Caco-2 (cell line): ENCODE measurements around the gene SFSWAP. TPM values are rescaled to one million over a fixed set of nuclear protein-coding genes. Genes with fewer than 3 reads are reported as not detected.

Source experiments
- BruUV-seq: library from RNA; stranded (reverse); fragments of 400-500 nt; replicated peaks from 2 replicates; lab custom pipeline; 2021; lab: Mats Ljungman, UMichigan
- CTCF ChIA-PET: fragments of 300-600 bp; sonication (Branson Sonifier 250); formaldehyde crosslinking; loops from one replicate; lab custom pipeline; 2022; ENCODE audit warnings: antibody characterized with exemption; lab: Charles Lee
- POLR2A ChIA-PET: fragments of 300-600 bp; sonication (Branson Sonifier 250); formaldehyde crosslinking; loops from one replicate; lab custom pipeline; 2022; ENCODE audit warnings: antibody characterized with exemption; lab: Charles Lee
- DNase-seq, 2 experiments: peaks; one replicate each; pipeline versions ENCODE4 v3.0.0 to v3.0.0-alpha.2; 2020 to 2022
- H3K27me3 ChIP-seq: replicated peaks from 2 replicates; pipeline ENCODE4 v1.6.0; 2011; ENCODE audit warnings: low read length; ENCODE audit not compliant: control insufficient read depth, insufficient read depth
- H3K36me3 ChIP-seq: 2 replicates; pipeline ENCODE4 v1.5.1; 2011; ENCODE audit warnings: low read length; ENCODE audit not compliant: control insufficient read depth, insufficient read depth
- H3K4me1 ChIP-seq: fragments of 250-450 bp; sonication (Bioruptor Pico); 2 replicates; pipeline ENCODE4 v1.5.1; 2020; ENCODE audit warnings: mild to moderate bottlenecking
- H3K4me3 ChIP-seq: 2 replicates; pipeline ENCODE4 v1.5.1; 2011; ENCODE audit warnings: low read depth, mild to moderate bottlenecking, control low read depth, low read length
- H3K9me3 ChIP-seq: fragments of 250-450 bp; sonication (Bioruptor Pico); 2 replicates; pipeline ENCODE4 v1.5.1; 2020; ENCODE audit warnings: mild to moderate bottlenecking, moderate library complexity
- H3K27ac Mint-ChIP-seq: one replicate; pipeline ENCODE4 v1.8.0; 2022; ENCODE audit warnings: mixed read lengths; ENCODE audit not compliant: unreplicated experiment
- H3K27me3 Mint-ChIP-seq: one replicate; pipeline ENCODE4 v1.8.0; 2022; ENCODE audit warnings: mixed read lengths; ENCODE audit not compliant: insufficient read depth, unreplicated experiment
- H3K36me3 Mint-ChIP-seq: one replicate; pipeline ENCODE4 v1.8.0; 2022; ENCODE audit warnings: mild to moderate bottlenecking, mixed read lengths; ENCODE audit not compliant: insufficient read depth, unreplicated experiment
- H3K4me1 Mint-ChIP-seq: one replicate; pipeline ENCODE4 v1.8.0; 2022; ENCODE audit warnings: low read depth, mixed read lengths; ENCODE audit not compliant: unreplicated experiment
- H3K4me3 Mint-ChIP-seq: one replicate; pipeline ENCODE4 v1.8.0; 2022; ENCODE audit warnings: mild to moderate bottlenecking, moderate library complexity, mixed read lengths; ENCODE audit not compliant: unreplicated experiment
- H3K9me3 Mint-ChIP-seq: one replicate; pipeline ENCODE4 v1.8.0; 2022; ENCODE audit warnings: mixed read lengths; ENCODE audit not compliant: unreplicated experiment
- intact Hi-C: fragments of 100-400 bp; cut with micrococcal nuclease; formaldehyde crosslinking; loops from one replicate; pipeline ENCODE4 v1.10.0; 2022; ENCODE audit not compliant: unreplicated experiment
- total RNA-seq: library from RNA; stranded (reverse); gene quantifications from 2 replicates; pipeline ENCODE4 v1.2.3, GENCODE V29; 2022
- TF ChIP-seq, protein P1 (sequence below), 2 experiments: fragments of 200-600 bp in 1 of 2; IDR thresholded peaks; 1 replicate in 1 of 2; 2 replicates in 1 of 2; pipeline versions ENCODE4 v1.5.1 to v1.8.0; 2011 to 2022; ENCODE audit warnings: antibody characterized with exemption in 1 of 2, control low read depth in 1 of 2, inconsistent platforms in 1 of 2, low read depth in 1 of 2, low read length in 1 of 2, mild to moderate bottlenecking in 1 of 2, moderate library complexity in 1 of 2; ENCODE audit not compliant: insufficient read depth in 1 of 2, severe bottlenecking in 1 of 2, unreplicated experiment in 1 of 2

Gene SFSWAP
- total RNA-seq, 1 experiment from 2014 or later = 42.3 TPM

DNA sequence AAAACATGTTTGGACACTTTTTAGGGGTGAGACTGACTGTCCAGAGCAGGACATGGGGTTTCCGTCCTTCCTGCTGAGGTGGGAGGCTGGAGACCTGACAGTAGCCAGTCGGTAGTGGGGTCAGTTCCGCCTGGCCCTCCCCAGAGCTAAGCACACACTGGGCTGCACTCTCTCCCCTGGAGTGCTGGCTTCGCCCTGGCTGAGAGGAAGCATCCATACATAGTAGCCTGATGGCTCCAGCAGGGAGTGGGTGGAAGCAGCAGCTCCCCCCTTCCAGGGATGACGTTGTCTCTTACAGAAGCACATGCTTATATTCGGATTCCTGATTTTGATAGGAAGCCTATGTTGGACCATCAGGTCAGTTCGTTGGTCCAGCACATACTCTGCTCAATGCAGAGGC is 40.4 kb downstream of the SFSWAP start:
- Histone ChIP-seq H3K4me1 (no peaks in the 10 kb centered on the region), H3K36me3 (peaks cover 4% of the 10 kb centered on the region), H3K27me3 (no peaks in the 10 kb centered on the region), H3K9me3 (no peaks in the 10 kb centered on the region), H3K4me3 (no peak overlapping the region)
- intact Hi-C loops = no loop called here
- TF ChIP-seq, protein P1, sequence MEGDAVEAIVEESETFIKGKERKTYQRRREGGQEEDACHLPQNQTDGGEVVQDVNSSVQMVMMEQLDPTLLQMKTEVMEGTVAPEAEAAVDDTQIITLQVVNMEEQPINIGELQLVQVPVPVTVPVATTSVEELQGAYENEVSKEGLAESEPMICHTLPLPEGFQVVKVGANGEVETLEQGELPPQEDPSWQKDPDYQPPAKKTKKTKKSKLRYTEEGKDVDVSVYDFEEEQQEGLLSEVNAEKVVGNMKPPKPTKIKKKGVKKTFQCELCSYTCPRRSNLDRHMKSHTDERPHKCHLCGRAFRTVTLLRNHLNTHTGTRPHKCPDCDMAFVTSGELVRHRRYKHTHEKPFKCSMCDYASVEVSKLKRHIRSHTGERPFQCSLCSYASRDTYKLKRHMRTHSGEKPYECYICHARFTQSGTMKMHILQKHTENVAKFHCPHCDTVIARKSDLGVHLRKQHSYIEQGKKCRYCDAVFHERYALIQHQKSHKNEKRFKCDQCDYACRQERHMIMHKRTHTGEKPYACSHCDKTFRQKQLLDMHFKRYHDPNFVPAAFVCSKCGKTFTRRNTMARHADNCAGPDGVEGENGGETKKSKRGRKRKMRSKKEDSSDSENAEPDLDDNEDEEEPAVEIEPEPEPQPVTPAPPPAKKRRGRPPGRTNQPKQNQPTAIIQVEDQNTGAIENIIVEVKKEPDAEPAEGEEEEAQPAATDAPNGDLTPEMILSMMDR (IDR thresholded peaks at IDR 0.05; ENCODE audit: insufficient read depth in 1 of 2, low read depth in 1 of 2, low read length in 1 of 2, severe bottlenecking in 1 of 2, unreplicated experiment in 1 of 2) = no peak
- BruUV-seq = no TSS peak
- Mint-ChIP-seq H3K36me3 (peaks cover 51% of the 10 kb centered on the region), H3K27me3 (no peaks in the 10 kb centered on the region), H3K27ac (no peak overlapping the region), H3K4me3 (no peak overlapping the region), H3K9me3 (no peaks in the 10 kb centered on the region), H3K4me1 (no peaks in the 10 kb centered on the region)
- CTCF ChIA-PET = no interaction called here
- DNase-seq = no peak
- POLR2A ChIA-PET = no interaction called here

DNA sequence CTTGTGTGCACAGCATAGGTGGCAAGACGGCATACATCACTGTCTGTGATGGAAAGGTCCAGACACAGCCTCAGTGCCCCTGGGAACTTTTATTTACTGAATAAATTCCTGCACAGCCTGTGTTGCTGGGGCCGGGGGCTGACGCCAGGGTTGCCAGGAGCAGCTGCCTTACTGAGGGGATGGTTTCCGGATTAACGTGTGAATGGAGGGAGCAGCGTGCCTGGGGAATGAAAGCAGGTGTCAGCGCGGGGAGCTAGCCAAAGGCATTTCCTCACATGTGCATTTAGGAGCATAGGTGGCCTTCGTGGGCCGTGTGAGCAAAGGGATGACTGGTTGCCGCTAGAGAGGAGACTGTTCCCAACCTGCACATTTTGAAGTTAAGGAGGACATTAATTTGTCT is 41.6 kb downstream of the SFSWAP start:
- ChIA-PET POLR2A (no interaction called here), CTCF (no interaction called here)
- H3K27ac Mint-ChIP-seq = no peak overlapping the region
- intact Hi-C loops = no loop called here
- Histone ChIP-seq H3K27me3 (no peaks in the 10 kb centered on the region), H3K9me3 (no peaks in the 10 kb centered on the region), H3K4me1 (no peaks in the 10 kb centered on the region), H3K36me3 (peaks cover 4% of the 10 kb centered on the region), H3K4me3 (no peak overlapping the region)
- no peaks in the 10 kb centered on the region for H3K4me1 Mint-ChIP-seq
- no peaks in the 10 kb centered on the region for H3K27me3 Mint-ChIP-seq
- TF ChIP-seq, protein P1 (IDR thresholded peaks at IDR 0.05; ENCODE audit: insufficient read depth in 1 of 2, low read depth in 1 of 2, low read length in 1 of 2, severe bottlenecking in 1 of 2, unreplicated experiment in 1 of 2) = no peak
- peaks cover 56% of the 10 kb centered on the region for H3K36me3 Mint-ChIP-seq
- no peaks in the 10 kb centered on the region for H3K9me3 Mint-ChIP-seq
- H3K4me3 Mint-ChIP-seq = no peak overlapping the region
- BruUV-seq = no TSS peak
- DNase-seq = no peak

DNA sequence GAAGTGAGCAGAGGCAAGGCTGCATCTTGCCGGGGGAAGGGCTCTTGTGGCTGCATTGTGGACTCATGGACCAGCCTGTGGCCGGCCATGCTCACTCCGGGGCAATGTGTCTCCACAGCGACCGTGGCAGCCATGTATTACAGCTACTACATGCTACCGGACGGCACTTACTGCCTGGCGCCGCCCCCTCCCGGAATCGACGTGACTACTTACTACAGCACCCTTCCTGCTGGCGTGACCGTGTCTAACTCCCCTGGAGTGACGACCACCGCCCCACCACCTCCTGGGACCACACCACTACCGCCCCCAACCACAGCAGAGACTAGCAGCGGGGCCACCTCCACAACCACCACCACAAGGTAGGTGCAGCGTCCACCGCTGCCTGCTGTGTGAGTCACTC is 42.1 kb downstream of the SFSWAP start:
- no TSS peak for BruUV-seq
- H3K9me3 Mint-ChIP-seq = no peaks in the 10 kb centered on the region
- peaks cover 56% of the 10 kb centered on the region for H3K36me3 Mint-ChIP-seq
- intact Hi-C loops = no loop called here
- H3K4me1 Mint-ChIP-seq = no peaks in the 10 kb centered on the region
- Histone ChIP-seq H3K27me3 (no peaks in the 10 kb centered on the region), H3K4me3 (no peak overlapping the region), H3K36me3 (peaks cover 4% of the 10 kb centered on the region), H3K4me1 (no peaks in the 10 kb centered on the region), H3K9me3 (no peaks in the 10 kb centered on the region)
- no peak overlapping the region for H3K4me3 Mint-ChIP-seq
- no peak for DNase-seq
- ChIA-PET CTCF (no interaction called here), POLR2A (no interaction called here)
- TF ChIP-seq, protein P1 (IDR thresholded peaks at IDR 0.05; ENCODE audit: insufficient read depth in 1 of 2, low read depth in 1 of 2, low read length in 1 of 2, severe bottlenecking in 1 of 2, unreplicated experiment in 1 of 2) = no peak
- H3K27ac Mint-ChIP-seq = no peak overlapping the region
- H3K27me3 Mint-ChIP-seq = no peaks in the 10 kb centered on the region
